GM18526 (cell line): ENCODE results near the gene NRIP3.

ENCODE experiments used
- POLR2A ChIP-seq: IDR thresholded peaks from 3 replicates; pipeline ENCODE4 v1.6.1; 2011; ENCODE audit not compliant: insufficient read length; ENCODE audit errors: extremely low read depth

Gene NRIP3

GRCh38 chr11:9003573-9004182 lies at the start of gene NRIP3:
TSS of gene NRIP3 (minus strand) at chr11:9004001. CDS start at chr11:9003935, 66 bp downstream.
- no peak for TF ChIP-seq POLR2A

- no peak for TF ChIP-seq POLR2A
Observed at GRCh38 chr11:9052316-9052715, 48.5 kb upstream of the NRIP3 start.

- no peak for TF ChIP-seq POLR2A
Observed at GRCh38 chr11:9049959-9050358, 46.2 kb upstream of the NRIP3 start.

GRCh38 chr11:9047964-9048523 lies 44.2 kb upstream of the NRIP3 start:
- TF ChIP-seq POLR2A = no peak

- no peak for TF ChIP-seq POLR2A
Observed at GRCh38 chr11:9046481-9046880, 42.7 kb upstream of the NRIP3 start.

GRCh38 chr11:9042488-9042887 lies 38.7 kb upstream of the NRIP3 start:
- no peak for TF ChIP-seq POLR2A

GRCh38 chr11:9041747-9042146 lies 37.9 kb upstream of the NRIP3 start:
- no peak for TF ChIP-seq POLR2A

- TF ChIP-seq POLR2A = no peak
Observed at GRCh38 chr11:9040410-9040809, 36.6 kb upstream of the NRIP3 start.

- no peak for TF ChIP-seq POLR2A
Observed at GRCh38 chr11:9039863-9040262, 36.1 kb upstream of the NRIP3 start.

GRCh38 chr11:9039198-9039597 lies 35.4 kb upstream of the NRIP3 start:
- no peak for TF ChIP-seq POLR2A

- no peak for TF ChIP-seq POLR2A
Observed at GRCh38 chr11:9038541-9038940, 34.7 kb upstream of the NRIP3 start.

- TF ChIP-seq POLR2A = no peak
Observed at GRCh38 chr11:9037963-9038362, 34.2 kb upstream of the NRIP3 start.

- no peak for TF ChIP-seq POLR2A
Observed at GRCh38 chr11:9037046-9037780, 33.4 kb upstream of the NRIP3 start.

GRCh38 chr11:9030601-9031000 lies 26.8 kb upstream of the NRIP3 start:
- no peak for TF ChIP-seq POLR2A

- TF ChIP-seq POLR2A = no peak
Observed at GRCh38 chr11:9029422-9029821, 25.6 kb upstream of the NRIP3 start.

GRCh38 chr11:9028581-9028980 lies 24.8 kb upstream of the NRIP3 start:
- TF ChIP-seq POLR2A = no peak
